Breast epithelium (tissue), 4 donors: Measurements from ENCODE around the gene MBD3L4. TPM values are rescaled to one million over a fixed set of nuclear protein-coding genes. Genes with fewer than 3 reads are reported as not detected.

Source experiments
- DNase-seq, 2 donors: peaks; one replicate each; pipeline ENCODE4 v3.0.0-alpha.2; 2019; ENCODE audit warnings: low spot score in 2 of 2
- H3K27ac ChIP-seq, 2 donors: fragments of 200-600 bp; sonication (generic) in 1 of 2; one replicate each; pipeline ENCODE4 v1.5.1; 2016 to 2019; ENCODE audit warnings: mild to moderate bottlenecking in 1 of 2
- H3K27me3 ChIP-seq, 2 donors: fragments of 200-600 bp; sonication (generic) in 1 of 2; one replicate each; pipeline versions ENCODE4 v1.5.1 to v1.6.0; 2017 to 2019; ENCODE audit warnings: control low read depth in 1 of 2, mild to moderate bottlenecking in 1 of 2
- H3K36me3 ChIP-seq: fragments of 200-600 bp; one replicate; pipeline ENCODE4 v1.5.1; 2019
- H3K4me1 ChIP-seq, 2 donors: fragments of 200-600 bp; sonication (generic); one replicate each; pipeline ENCODE4 v1.5.1; 2016 to 2019; ENCODE audit warnings: control low read depth in 1 of 2
- H3K4me3 ChIP-seq, 3 donors: fragments of 200-600 bp; sonication (generic); 1 replicate in 2 of 3; 2 replicates in 1 of 3; pipeline ENCODE4 v1.5.1; 2016 to 2019; ENCODE audit warnings: mild to moderate bottlenecking in 3 of 3, moderate library complexity in 2 of 3
- H3K9me3 ChIP-seq, 2 donors: fragments of 200-600 bp; sonication (generic) in 1 of 2; one replicate each; pipeline ENCODE4 v1.5.1; 2016 to 2019; ENCODE audit warnings: control low read depth in 1 of 2
- POLR2A ChIP-seq: fragments of 450-650 bp; IDR thresholded peaks from one replicate; pipeline ENCODE4 v1.6.1; 2016; ENCODE audit warnings: antibody characterized with exemption, mild to moderate bottlenecking, moderate library complexity
- POLR2AphosphoS5 ChIP-seq, 3 donors: sonication (generic); formaldehyde crosslinking; IDR thresholded peaks; one replicate each; pipeline ENCODE4 v1.6.1; 2017; ENCODE audit warnings: antibody characterized with exemption in 3 of 3
- intact Hi-C: fragments of 100-400 bp; cut with DNase I; formaldehyde crosslinking; loops from one replicate; pipeline ENCODE4 v1.15.1; 2023; ENCODE audit warnings: low total_unique reads
- total RNA-seq, 3 donors: library from RNA; depleted of rRNA; stranded (reverse); fragments of >200 nt; gene quantifications; one replicate each; pipeline ENCODE4 v1.1.0, GENCODE V29; 2016
- TF ChIP-seq, protein P1 (sequence below), 3 donors: fragments of 450-650 bp; IDR thresholded peaks; one replicate each; pipeline ENCODE4 v1.5.1; 2016 to 2017; ENCODE audit warnings: antibody characterized with exemption in 3 of 3, mild to moderate bottlenecking in 3 of 3, moderate library complexity in 3 of 3

Gene MBD3L4
- total RNA-seq, 3 donors from 2014 or later = not detected

DNA sequence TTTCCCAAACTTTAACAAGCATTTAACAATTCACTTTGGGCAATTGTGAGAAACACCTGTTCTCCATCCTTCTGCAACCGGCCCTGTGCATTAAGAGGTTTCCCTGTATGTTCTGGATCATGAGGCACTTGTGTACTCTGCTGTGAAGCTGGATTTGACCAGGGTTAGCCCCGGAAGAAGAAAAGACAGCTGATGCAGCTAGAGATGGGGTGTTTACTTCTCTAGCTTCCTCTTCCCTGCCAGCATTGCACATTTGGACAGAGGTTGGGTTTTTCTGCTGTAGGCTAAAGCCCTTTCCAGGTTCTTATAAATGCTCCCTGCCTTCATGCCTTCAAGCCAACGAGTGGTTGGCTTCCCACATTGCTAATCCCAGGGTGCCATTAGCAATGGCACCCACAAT is 39.6 kb downstream of the MBD3L4 start:
- no peaks in the 10 kb centered on the region for H3K9me3 ChIP-seq
- no peaks in the 10 kb centered on the region for H3K36me3 ChIP-seq
- no peak for TF ChIP-seq POLR2AphosphoS5 (IDR thresholded peaks at IDR 0.05)
- TF ChIP-seq, protein P1, sequence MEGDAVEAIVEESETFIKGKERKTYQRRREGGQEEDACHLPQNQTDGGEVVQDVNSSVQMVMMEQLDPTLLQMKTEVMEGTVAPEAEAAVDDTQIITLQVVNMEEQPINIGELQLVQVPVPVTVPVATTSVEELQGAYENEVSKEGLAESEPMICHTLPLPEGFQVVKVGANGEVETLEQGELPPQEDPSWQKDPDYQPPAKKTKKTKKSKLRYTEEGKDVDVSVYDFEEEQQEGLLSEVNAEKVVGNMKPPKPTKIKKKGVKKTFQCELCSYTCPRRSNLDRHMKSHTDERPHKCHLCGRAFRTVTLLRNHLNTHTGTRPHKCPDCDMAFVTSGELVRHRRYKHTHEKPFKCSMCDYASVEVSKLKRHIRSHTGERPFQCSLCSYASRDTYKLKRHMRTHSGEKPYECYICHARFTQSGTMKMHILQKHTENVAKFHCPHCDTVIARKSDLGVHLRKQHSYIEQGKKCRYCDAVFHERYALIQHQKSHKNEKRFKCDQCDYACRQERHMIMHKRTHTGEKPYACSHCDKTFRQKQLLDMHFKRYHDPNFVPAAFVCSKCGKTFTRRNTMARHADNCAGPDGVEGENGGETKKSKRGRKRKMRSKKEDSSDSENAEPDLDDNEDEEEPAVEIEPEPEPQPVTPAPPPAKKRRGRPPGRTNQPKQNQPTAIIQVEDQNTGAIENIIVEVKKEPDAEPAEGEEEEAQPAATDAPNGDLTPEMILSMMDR (IDR thresholded peaks at IDR 0.05) = no peak
- TF ChIP-seq POLR2A = no peak
- no peaks in the 10 kb centered on the region for H3K4me1 ChIP-seq
- no peak overlapping the region for H3K27ac ChIP-seq
- DNase-seq = no peak
- H3K4me3 ChIP-seq = no peak overlapping the region
- peaks cover 0 to 7% of the 10 kb centered on the region in 2 donors for H3K27me3 ChIP-seq
- intact Hi-C loops = no loop called here

DNA sequence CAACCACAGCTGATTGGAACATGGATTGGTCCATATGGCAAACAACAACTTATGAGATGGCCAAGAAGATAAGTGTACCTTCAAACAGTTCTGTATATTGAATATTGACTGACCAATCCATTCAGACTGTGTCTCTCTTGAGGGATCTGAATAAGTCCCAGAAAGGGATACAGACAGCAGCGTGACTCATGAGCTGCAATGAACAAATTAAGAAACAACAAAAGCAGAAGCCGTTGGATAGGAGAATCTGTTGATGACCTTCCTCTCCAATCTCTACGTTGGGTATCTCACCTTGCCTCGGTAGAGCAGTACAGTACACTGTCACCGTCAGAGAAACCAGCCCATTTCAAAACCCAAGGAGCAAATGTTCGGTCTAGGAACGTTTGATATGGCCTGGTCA is 40.0 kb downstream of the MBD3L4 start:
- Histone ChIP-seq H3K27me3 (peaks cover 0 to 7% of the 10 kb centered on the region in 2 donors), H3K4me3 (no peak overlapping the region), H3K36me3 (no peaks in the 10 kb centered on the region), H3K27ac (no peak overlapping the region), H3K4me1 (no peaks in the 10 kb centered on the region), H3K9me3 (no peaks in the 10 kb centered on the region)
- intact Hi-C loops = no loop called here
- no peak for TF ChIP-seq POLR2AphosphoS5 (IDR thresholded peaks at IDR 0.05)
- TF ChIP-seq, protein P1 (IDR thresholded peaks at IDR 0.05) = no peak
- TF ChIP-seq POLR2A = no peak
- no peak for DNase-seq

DNA sequence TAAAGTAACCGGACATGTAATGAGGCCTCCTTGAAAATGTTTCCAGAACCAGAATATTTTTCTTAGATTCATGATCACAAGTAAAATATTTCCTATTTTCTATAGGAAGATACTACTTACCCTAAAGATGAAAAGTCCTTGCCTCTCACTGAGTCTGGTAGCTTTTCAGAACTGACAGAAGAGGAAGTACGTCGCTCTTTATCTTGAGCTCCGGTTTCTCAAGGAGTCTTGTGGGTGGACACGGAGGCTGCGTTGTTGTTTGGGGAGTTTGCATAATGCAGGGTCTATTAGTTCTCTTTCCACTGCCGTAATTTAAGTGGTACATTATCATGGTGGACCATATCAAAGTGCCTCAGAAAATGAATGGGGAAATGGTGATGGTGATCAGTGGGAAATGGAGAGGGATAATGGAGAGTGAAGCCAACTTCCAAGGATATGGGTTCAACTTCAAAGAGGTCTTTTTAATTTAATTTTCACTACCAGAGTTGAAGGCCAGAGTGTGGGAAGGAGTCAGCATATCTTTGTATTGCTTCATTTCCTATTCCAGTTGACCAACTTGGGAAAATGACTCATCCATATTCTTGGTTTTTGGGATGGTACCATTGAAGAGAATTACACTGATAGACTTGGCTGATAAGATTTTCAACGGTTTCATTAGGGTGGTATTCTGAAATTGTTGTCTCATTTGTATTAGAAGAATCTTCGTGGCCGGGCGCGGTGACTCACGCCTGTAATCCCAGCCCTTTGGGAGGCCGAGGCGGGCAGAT is 42.1 kb downstream of the MBD3L4 start:
- no peak overlapping the region for H3K27ac ChIP-seq
- no peaks in the 10 kb centered on the region for H3K4me1 ChIP-seq
- no peak for DNase-seq
- H3K36me3 ChIP-seq = no peaks in the 10 kb centered on the region
- intact Hi-C loops = no loop called here
- TF ChIP-seq, protein P1 (IDR thresholded peaks at IDR 0.05) = no peak
- TF ChIP-seq POLR2AphosphoS5 (IDR thresholded peaks at IDR 0.05) (no peak), POLR2A (no peak)
- no peak overlapping the region for H3K4me3 ChIP-seq
- H3K27me3 ChIP-seq = peaks cover 0 to 7% of the 10 kb centered on the region in 2 donors
- no peaks in the 10 kb centered on the region for H3K9me3 ChIP-seq

DNA sequence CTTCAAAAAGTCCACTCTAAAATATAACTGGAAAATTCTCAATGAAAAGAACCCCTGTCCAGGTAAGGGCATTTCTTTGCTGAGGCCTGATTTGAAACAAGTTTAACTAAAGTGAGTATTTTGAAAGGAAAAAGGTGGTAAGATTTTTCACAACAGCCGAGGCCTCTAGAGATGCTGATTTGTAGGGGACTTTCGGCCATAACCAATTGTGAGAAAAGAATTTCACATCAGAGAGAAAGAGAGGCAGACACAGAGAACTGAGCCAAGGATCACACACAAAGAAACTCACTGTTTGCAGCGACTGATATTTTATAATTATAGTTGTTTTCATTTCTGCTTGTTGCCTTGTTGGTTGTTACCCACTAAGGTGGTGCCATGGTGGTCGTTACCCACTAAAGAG is 43.2 kb downstream of the MBD3L4 start:
- Histone ChIP-seq H3K27ac (no peak overlapping the region), H3K36me3 (no peaks in the 10 kb centered on the region), H3K27me3 (peaks cover 0 to under 1% of the 10 kb centered on the region in 2 donors), H3K4me1 (no peaks in the 10 kb centered on the region), H3K9me3 (no peaks in the 10 kb centered on the region), H3K4me3 (no peak overlapping the region)
- intact Hi-C loops = no loop called here
- no peak for TF ChIP-seq POLR2AphosphoS5 (IDR thresholded peaks at IDR 0.05)
- no peak for TF ChIP-seq POLR2A
- TF ChIP-seq, protein P1 (IDR thresholded peaks at IDR 0.05) = no peak
- no peak for DNase-seq

DNA sequence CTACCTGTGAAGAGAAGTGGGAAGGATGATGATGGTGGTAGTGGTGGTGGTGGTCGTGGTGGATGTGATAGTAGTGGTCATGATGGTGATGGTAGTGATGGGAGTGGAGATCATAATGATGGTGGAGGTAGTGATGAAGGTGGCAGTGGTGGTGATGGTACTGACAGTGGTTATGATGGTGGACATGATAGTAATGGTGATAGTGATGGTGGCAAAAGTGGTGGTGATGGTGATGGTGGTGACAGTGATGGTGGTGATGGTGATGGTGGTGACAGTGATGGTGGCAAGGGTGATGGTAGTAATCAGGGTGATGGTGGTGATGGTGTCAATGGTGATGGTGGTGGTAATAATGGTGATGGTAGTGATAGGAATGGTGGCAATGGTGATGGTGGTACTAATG is 44.9 kb downstream of the MBD3L4 start:
- H3K27me3 ChIP-seq = no peaks in the 10 kb centered on the region
- no peaks in the 10 kb centered on the region for H3K36me3 ChIP-seq
- TF ChIP-seq POLR2A (no peak), POLR2AphosphoS5 (IDR thresholded peaks at IDR 0.05) (no peak)
- TF ChIP-seq, protein P1 (IDR thresholded peaks at IDR 0.05) = no peak
- no peaks in the 10 kb centered on the region for H3K4me1 ChIP-seq
- no peaks in the 10 kb centered on the region for H3K9me3 ChIP-seq
- H3K4me3 ChIP-seq = no peak overlapping the region
- H3K27ac ChIP-seq = no peak overlapping the region
- DNase-seq = no peak
- intact Hi-C loops = no loop called here
